ENCODE results near the gene CRK. TPM values are rescaled to one million over a fixed set of nuclear protein-coding genes. Genes with fewer than 3 reads are reported as not detected.
A peak's percentile ranks its signal among the peaks of the same experiment; 100 is the strongest.
"Not testable (repeated sequence)": the region's sequence is repeated elsewhere in the genome, so short reads cannot be mapped to it uniquely, and the experiment has no call there.

Gene CRK
- polyA plus RNA-seq, 1 donor = 40.4 TPM

GRCh38 chr17:1467898-1468492 lies 12.0 kb upstream of the CRK start:
- no peak for DNase-seq (ENCODE audit: low read depth)

- DNase-seq (ENCODE audit: low read depth) = no peak
These were observed 11.2 kb upstream of the CRK start for GRCh38 chr17:1467258-1467657.

GRCh38 chr17:1464186-1464585 lies 8.2 kb upstream of the CRK start:
- DNase-seq (ENCODE audit: low read depth) = no peak

- DNase-seq (ENCODE audit: low read depth) = no peak
These were observed 6.4 kb upstream of the CRK start for GRCh38 chr17:1462164-1463112.

GRCh38 chr17:1461198-1461944 lies 5.3 kb upstream of the CRK start:
- DNase-seq (ENCODE audit: low read depth) = no peak

GRCh38 chr17:1460233-1460632 lies 4.2 kb upstream of the CRK start:
- no peak for DNase-seq (ENCODE audit: low read depth)

- peak; percentile 25 for DNase-seq (ENCODE audit: low read depth)
These were observed 688 bp downstream of the CRK start for GRCh38 chr17:1455291-1455796.

GRCh38 chr17:1454541-1454940 lies 1.5 kb downstream of the CRK start:
- no peak for DNase-seq (ENCODE audit: low read depth)

- DNase-seq (ENCODE audit: low read depth) = not testable (repeated sequence)
These were observed 2.3 kb downstream of the CRK start for GRCh38 chr17:1453694-1454093.

GRCh38 chr17:1452836-1453235 lies 3.2 kb downstream of the CRK start:
- no peak for DNase-seq (ENCODE audit: low read depth)

GRCh38 chr17:1450261-1450660 lies 5.8 kb downstream of the CRK start:
- DNase-seq (ENCODE audit: low read depth) = not testable (repeated sequence)

GRCh38 chr17:1449412-1449967 lies 6.5 kb downstream of the CRK start:
- no peak for DNase-seq (ENCODE audit: low read depth)

GRCh38 chr17:1447052-1447451 lies 9.0 kb downstream of the CRK start:
- DNase-seq (ENCODE audit: low read depth) = no peak

GRCh38 chr17:1446201-1446600 lies 9.8 kb downstream of the CRK start:
- DNase-seq (ENCODE audit: low read depth) = no peak

GRCh38 chr17:1445695-1446094 lies 10.3 kb downstream of the CRK start:
- not testable (repeated sequence) for DNase-seq (ENCODE audit: low read depth)

GRCh38 chr17:1442721-1443120 lies 13.3 kb downstream of the CRK start:
- not testable (repeated sequence) for DNase-seq (ENCODE audit: low read depth)

GRCh38 chr17:1442187-1442586 lies 13.8 kb downstream of the CRK start:
- no peak for DNase-seq (ENCODE audit: low read depth)

GRCh38 chr17:1440921-1441320 lies 15.1 kb downstream of the CRK start:
- DNase-seq (ENCODE audit: low read depth) = no peak

GRCh38 chr17:1438593-1439083 lies 17.4 kb downstream of the CRK start:
- no peak for DNase-seq (ENCODE audit: low read depth)

GRCh38 chr17:1435326-1435725 lies 20.7 kb downstream of the CRK start:
- DNase-seq (ENCODE audit: low read depth) = no peak

- no peak for DNase-seq (ENCODE audit: low read depth)
These were observed 21.9 kb downstream of the CRK start for GRCh38 chr17:1434150-1434549.

GRCh38 chr17:1431631-1432104 lies 24.4 kb downstream of the CRK start:
- no peak for DNase-seq (ENCODE audit: low read depth)

Data from forelimb muscle (tissue), 1 donor.